Osteocyte (in vitro differentiated cells): ENCODE data around the gene OLFML2A. TPM values are rescaled to one million over a fixed set of nuclear protein-coding genes. Genes with fewer than 3 reads are reported as not detected.
A peak's percentile ranks its signal among the peaks of the same experiment; 100 is the strongest.

Experiments used
- DNase-seq: peaks from one replicate; pipeline ENCODE4 v3.0.0; 2021; ENCODE audit warnings: mixed read lengths; ENCODE audit not compliant: unreplicated experiment; ENCODE audit errors: extremely low spot score
- H3K27ac Mint-ChIP-seq: one replicate; pipeline ENCODE4 v1.8.0; 2021; ENCODE audit warnings: mild to moderate bottlenecking, mixed read lengths; ENCODE audit not compliant: unreplicated experiment
- H3K27me3 Mint-ChIP-seq: one replicate; pipeline ENCODE4 v1.8.0; 2021; ENCODE audit warnings: mixed read lengths; ENCODE audit not compliant: unreplicated experiment
- H3K36me3 Mint-ChIP-seq: one replicate; pipeline ENCODE4 v1.8.0; 2021; ENCODE audit warnings: mixed read lengths; ENCODE audit not compliant: unreplicated experiment
- H3K4me1 Mint-ChIP-seq: one replicate; pipeline ENCODE4 v1.8.0; 2021; ENCODE audit warnings: mixed read lengths; ENCODE audit not compliant: unreplicated experiment
- H3K4me3 Mint-ChIP-seq: one replicate; pipeline ENCODE4 v1.8.0; 2021; ENCODE audit warnings: mild to moderate bottlenecking, moderate library complexity, mixed read lengths; ENCODE audit not compliant: unreplicated experiment
- H3K9me3 Mint-ChIP-seq: one replicate; pipeline ENCODE4 v1.8.0; 2021; ENCODE audit warnings: mixed read lengths; ENCODE audit not compliant: unreplicated experiment
- total RNA-seq: library from RNA; stranded (reverse); gene quantifications from 2 replicates; pipeline ENCODE4 v1.2.1, GENCODE V29; 2021
- TF ChIP-seq, protein P1 (sequence below): fragments of 200-600 bp; sonication (generic); IDR thresholded peaks from 2 replicates; pipeline ENCODE4 v1.5.0; 2021; ENCODE audit warnings: antibody characterized with exemption, mild to moderate bottlenecking, moderate library complexity

Gene OLFML2A
- total RNA-seq, 1 donor from 2014 or later, result 146 TPM

DNA sequence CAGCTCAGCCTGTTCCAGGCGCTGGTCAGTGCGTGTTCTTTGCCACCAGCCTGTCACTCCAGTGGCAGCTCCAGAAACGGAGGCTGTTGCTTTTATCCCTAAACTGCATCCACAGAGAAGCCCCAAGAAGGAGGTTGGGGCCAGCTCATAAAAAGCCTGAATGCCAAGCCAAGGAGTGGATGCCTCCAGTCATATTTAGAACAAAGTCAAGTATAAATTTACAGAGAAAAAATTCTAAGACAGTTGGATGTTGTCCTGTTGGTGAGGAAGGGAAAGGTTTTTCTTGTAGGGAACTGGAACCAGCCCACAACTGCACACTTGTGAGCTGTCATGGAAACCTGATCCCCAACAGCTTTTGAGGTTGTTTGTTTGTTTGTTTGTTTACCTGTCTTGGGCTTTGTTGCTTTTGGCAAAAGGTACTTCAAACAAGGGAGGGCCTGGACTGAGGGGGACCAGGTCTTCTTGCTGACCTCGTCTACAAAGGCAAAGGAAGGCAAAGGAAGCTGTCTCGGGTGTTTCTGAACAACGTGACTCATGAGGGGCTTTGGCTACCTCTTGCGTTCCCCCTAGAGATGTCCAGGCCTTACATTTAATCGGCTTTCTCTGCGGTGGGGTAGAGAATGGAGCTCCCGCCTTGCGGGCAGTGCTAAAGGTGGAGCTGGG is 36.7 kb downstream of the OLFML2A start:
- no peaks in the 10 kb centered on the region for H3K27me3 Mint-ChIP-seq
- DNase-seq, result no peak
- no peaks in the 10 kb centered on the region for H3K9me3 Mint-ChIP-seq
- H3K4me1 Mint-ChIP-seq, result peaks cover 47% of the 10 kb centered on the region
- no peak overlapping the region for H3K4me3 Mint-ChIP-seq
- H3K27ac Mint-ChIP-seq, result peak overlapping the region; percentile 92
- peaks cover 7% of the 10 kb centered on the region for H3K36me3 Mint-ChIP-seq
- TF ChIP-seq, protein P1, sequence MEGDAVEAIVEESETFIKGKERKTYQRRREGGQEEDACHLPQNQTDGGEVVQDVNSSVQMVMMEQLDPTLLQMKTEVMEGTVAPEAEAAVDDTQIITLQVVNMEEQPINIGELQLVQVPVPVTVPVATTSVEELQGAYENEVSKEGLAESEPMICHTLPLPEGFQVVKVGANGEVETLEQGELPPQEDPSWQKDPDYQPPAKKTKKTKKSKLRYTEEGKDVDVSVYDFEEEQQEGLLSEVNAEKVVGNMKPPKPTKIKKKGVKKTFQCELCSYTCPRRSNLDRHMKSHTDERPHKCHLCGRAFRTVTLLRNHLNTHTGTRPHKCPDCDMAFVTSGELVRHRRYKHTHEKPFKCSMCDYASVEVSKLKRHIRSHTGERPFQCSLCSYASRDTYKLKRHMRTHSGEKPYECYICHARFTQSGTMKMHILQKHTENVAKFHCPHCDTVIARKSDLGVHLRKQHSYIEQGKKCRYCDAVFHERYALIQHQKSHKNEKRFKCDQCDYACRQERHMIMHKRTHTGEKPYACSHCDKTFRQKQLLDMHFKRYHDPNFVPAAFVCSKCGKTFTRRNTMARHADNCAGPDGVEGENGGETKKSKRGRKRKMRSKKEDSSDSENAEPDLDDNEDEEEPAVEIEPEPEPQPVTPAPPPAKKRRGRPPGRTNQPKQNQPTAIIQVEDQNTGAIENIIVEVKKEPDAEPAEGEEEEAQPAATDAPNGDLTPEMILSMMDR, result no peak

DNA sequence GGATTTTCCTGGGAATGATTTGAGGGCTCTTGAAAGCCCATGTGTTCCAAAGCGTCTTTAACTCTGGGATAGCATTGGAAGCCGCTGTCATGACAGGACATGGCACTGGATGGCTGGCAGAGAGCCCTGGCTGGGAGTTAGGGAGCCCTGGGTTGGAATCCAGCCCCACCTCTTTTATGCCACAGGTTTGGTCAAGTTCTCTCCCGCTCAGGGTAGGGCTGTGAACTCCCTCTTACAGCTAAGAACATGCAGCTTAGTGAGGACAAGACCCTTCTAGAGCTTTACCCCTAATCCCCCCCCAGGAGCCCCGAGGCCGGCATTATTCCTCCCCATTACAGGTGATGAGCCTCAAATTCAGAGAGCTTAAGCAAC is 37.2 kb downstream of the OLFML2A start:
- peak overlapping the region; percentile 92 for H3K27ac Mint-ChIP-seq
- peaks cover 52% of the 10 kb centered on the region for H3K4me1 Mint-ChIP-seq

GRCh38 chr9:124815601-124816000 is 38.7 kb downstream of the OLFML2A start:
- TF ChIP-seq, protein P1, result no peak
- DNase-seq, result no peak
- H3K36me3 Mint-ChIP-seq, result no peaks in the 10 kb centered on the region
- peaks cover 54% of the 10 kb centered on the region for H3K4me1 Mint-ChIP-seq
- no peak overlapping the region for H3K4me3 Mint-ChIP-seq
- no peak overlapping the region for H3K27ac Mint-ChIP-seq
- no peaks in the 10 kb centered on the region for H3K9me3 Mint-ChIP-seq
- H3K27me3 Mint-ChIP-seq, result no peaks in the 10 kb centered on the region

More for the DNA sequence above, 37.2 kb downstream of the OLFML2A start:
- Mint-ChIP-seq H3K27me3 (no peaks in the 10 kb centered on the region), H3K36me3 (peaks cover 5% of the 10 kb centered on the region), H3K4me3 (no peak overlapping the region), H3K9me3 (no peaks in the 10 kb centered on the region)
- TF ChIP-seq, protein P1, result no peak
- DNase-seq, result no peak

- Mint-ChIP-seq H3K9me3 (no peaks in the 10 kb centered on the region), H3K36me3 (peaks cover 2% of the 10 kb centered on the region), H3K27me3 (no peaks in the 10 kb centered on the region), H3K4me3 (no peak overlapping the region), H3K27ac (no peak overlapping the region), H3K4me1 (peaks cover 32% of the 10 kb centered on the region)
- DNase-seq, result no peak
- TF ChIP-seq, protein P1, result no peak
Observed at GRCh38 chr9:124818431-124819281, 41.7 kb downstream of the OLFML2A start.
